GM23338 (cell line): ENCODE results near the gene SFR1.

Source experiments
- EZH2 ChIP-seq: fragments of 200-600 bp; sonication (generic); IDR thresholded peaks from one replicate; pipeline ENCODE4 v1.8.0; 2017; ENCODE audit warnings: antibody characterized with exemption, mild to moderate bottlenecking, low read depth; ENCODE audit not compliant: unreplicated experiment
- EZH2phosphoT487 ChIP-seq: fragments of 200-600 bp; sonication (generic); IDR thresholded peaks from one replicate; pipeline ENCODE4 v1.8.1; 2018; ENCODE audit warnings: antibody characterized with exemption; ENCODE audit not compliant: unreplicated experiment
- JUNB ChIP-seq: IDR thresholded peaks from one replicate; pipeline ENCODE4 v1.6.1; 2016; ENCODE audit warnings: antibody characterized with exemption; ENCODE audit not compliant: unreplicated experiment
- POLR2AphosphoS5 ChIP-seq: IDR thresholded peaks from 2 replicates; pipeline ENCODE4 v1.6.1; 2016; ENCODE audit warnings: antibody characterized with exemption, low read depth
- ZNF114 ChIP-seq: fragments of 250-450 bp; sonication (Bioruptor Pico); IDR thresholded peaks from 2 replicates; pipeline ENCODE4 v1.5.0; 2020; ENCODE audit warnings: mild to moderate bottlenecking, moderate library complexity
- TF ChIP-seq, protein P1 (sequence below), 2 experiments: fragments of 200-600 bp in 1 of 2; sonication (generic) in 1 of 2; conservative IDR thresholded peaks; 2 replicates each; pipeline versions ENCODE4 v1.5.1 to v1.6.1; 2016 to 2017; ENCODE audit warnings: antibody characterized with exemption in 2 of 2, low read depth in 2 of 2, mild to moderate bottlenecking in 2 of 2, moderate library complexity in 1 of 2
- TF ChIP-seq, protein P2 (sequence below): IDR thresholded peaks from one replicate; pipeline ENCODE4 v1.6.1; 2018; ENCODE audit warnings: antibody characterized with exemption; ENCODE audit not compliant: unreplicated experiment
- TF ChIP-seq, protein P3 (sequence below): IDR thresholded peaks from 2 replicates; pipeline ENCODE4 v1.6.1; 2016; ENCODE audit warnings: antibody characterized with exemption

DNA sequence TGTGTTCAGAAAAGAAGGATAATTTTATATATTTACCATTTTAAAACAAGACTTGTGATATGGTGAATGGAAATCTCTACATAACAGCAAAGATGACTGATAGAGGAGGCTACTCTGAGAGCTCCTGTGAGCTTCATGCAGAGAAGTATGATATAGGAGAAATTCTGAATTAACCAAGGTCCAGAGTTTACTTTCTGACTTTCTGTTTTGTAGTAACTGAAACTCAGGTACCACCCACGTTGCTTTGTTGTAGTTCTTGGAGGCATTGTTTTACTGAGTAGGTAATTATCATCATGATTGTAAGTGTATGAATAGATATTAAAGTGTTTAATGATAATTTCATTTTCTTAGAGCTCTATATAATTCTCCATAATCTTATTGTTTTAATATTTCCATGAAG is 18.0 kb upstream of the SFR1 start:
- TF ChIP-seq, protein P1, sequence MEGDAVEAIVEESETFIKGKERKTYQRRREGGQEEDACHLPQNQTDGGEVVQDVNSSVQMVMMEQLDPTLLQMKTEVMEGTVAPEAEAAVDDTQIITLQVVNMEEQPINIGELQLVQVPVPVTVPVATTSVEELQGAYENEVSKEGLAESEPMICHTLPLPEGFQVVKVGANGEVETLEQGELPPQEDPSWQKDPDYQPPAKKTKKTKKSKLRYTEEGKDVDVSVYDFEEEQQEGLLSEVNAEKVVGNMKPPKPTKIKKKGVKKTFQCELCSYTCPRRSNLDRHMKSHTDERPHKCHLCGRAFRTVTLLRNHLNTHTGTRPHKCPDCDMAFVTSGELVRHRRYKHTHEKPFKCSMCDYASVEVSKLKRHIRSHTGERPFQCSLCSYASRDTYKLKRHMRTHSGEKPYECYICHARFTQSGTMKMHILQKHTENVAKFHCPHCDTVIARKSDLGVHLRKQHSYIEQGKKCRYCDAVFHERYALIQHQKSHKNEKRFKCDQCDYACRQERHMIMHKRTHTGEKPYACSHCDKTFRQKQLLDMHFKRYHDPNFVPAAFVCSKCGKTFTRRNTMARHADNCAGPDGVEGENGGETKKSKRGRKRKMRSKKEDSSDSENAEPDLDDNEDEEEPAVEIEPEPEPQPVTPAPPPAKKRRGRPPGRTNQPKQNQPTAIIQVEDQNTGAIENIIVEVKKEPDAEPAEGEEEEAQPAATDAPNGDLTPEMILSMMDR (conservative IDR thresholded peaks at IDR 0.05; ENCODE audit: low read depth in 2 of 2) = no peak
- TF ChIP-seq POLR2AphosphoS5 (no peak), EZH2 (no peak), EZH2phosphoT487 (no peak), JUNB (no peak), ZNF114 (CRISPR knock-in tag) (no peak)
- TF ChIP-seq, protein P2, sequence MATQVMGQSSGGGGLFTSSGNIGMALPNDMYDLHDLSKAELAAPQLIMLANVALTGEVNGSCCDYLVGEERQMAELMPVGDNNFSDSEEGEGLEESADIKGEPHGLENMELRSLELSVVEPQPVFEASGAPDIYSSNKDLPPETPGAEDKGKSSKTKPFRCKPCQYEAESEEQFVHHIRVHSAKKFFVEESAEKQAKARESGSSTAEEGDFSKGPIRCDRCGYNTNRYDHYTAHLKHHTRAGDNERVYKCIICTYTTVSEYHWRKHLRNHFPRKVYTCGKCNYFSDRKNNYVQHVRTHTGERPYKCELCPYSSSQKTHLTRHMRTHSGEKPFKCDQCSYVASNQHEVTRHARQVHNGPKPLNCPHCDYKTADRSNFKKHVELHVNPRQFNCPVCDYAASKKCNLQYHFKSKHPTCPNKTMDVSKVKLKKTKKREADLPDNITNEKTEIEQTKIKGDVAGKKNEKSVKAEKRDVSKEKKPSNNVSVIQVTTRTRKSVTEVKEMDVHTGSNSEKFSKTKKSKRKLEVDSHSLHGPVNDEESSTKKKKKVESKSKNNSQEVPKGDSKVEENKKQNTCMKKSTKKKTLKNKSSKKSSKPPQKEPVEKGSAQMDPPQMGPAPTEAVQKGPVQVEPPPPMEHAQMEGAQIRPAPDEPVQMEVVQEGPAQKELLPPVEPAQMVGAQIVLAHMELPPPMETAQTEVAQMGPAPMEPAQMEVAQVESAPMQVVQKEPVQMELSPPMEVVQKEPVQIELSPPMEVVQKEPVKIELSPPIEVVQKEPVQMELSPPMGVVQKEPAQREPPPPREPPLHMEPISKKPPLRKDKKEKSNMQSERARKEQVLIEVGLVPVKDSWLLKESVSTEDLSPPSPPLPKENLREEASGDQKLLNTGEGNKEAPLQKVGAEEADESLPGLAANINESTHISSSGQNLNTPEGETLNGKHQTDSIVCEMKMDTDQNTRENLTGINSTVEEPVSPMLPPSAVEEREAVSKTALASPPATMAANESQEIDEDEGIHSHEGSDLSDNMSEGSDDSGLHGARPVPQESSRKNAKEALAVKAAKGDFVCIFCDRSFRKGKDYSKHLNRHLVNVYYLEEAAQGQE = no peak
- TF ChIP-seq, protein P3, sequence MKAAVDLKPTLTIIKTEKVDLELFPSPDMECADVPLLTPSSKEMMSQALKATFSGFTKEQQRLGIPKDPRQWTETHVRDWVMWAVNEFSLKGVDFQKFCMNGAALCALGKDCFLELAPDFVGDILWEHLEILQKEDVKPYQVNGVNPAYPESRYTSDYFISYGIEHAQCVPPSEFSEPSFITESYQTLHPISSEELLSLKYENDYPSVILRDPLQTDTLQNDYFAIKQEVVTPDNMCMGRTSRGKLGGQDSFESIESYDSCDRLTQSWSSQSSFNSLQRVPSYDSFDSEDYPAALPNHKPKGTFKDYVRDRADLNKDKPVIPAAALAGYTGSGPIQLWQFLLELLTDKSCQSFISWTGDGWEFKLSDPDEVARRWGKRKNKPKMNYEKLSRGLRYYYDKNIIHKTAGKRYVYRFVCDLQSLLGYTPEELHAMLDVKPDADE = no peak
